Posterior cingulate gyrus (tissue), 11 donors: ENCODE measurements around the gene FFAR3.
A peak's percentile ranks its signal among the peaks of the same experiment; 100 is the strongest.
"Not testable (repeated sequence)": the region's sequence is repeated elsewhere in the genome, so short reads cannot be mapped to it uniquely, and the experiment has no call there.

ENCODE experiments used
- DNase-seq, 10 donors: peaks; one replicate each; pipeline versions ENCODE4 v3.0.0 to v3.0.0-alpha.2; 2020 to 2021; ENCODE audit warnings: mixed read lengths in 3 of 10
- intact Hi-C: fragments of 100-400 bp; cut with DNase I; formaldehyde crosslinking; loops from one replicate; pipeline ENCODE4 v1.15.1; 2023

Gene FFAR3

DNA sequence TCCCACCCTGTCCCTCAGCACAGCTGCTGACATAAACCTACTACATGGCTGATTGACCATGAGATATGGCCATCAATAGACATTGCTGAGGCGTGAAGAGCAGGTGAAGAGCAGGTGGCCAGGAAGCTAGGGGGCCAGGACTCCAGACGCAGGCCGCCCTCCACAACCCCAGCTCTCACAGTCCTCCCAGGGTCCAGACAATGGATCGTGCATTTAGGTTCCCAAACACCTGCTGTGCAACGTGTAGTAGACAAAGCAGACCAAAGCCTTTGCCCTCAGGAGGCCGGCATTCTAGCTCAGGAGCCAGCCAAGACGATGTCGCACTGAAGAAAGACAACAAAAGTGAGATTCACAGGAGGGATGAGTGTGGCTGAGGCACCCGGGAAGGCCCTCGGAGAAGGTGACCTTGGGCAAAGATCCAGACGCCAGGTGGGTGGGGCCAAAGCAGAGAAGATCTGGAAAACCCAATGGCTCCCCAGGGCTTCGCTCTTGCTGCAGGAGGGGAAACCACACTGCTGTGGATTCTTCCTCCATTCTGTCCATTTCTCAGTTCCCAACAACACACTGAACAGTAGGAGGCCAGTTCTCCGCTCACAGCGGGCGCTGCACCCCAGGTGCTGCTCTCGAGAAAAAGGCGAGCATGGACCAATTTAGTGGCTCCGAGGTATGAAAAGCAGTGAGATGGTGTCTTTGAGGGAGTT, 9.2 kb upstream of the FFAR3 start:
- peak in 4 of 10 donors; percentile 1 to 64 (median 38) for DNase-seq
- intact Hi-C loops, result loop anchor here (5.0 kb wide), 1 partner anchor 77 kb away; no protein-coding TSS in a partner anchor

GRCh38 chr19:35349614-35350521, 8.4 kb upstream of the FFAR3 start:
- peak in 4 of 10 donors; percentile 5 to 77 (median 48) for DNase-seq
- intact Hi-C loops, result loop anchor here (5.0 kb wide), 1 partner anchor 78 kb away; no protein-coding TSS in a partner anchor

DNA sequence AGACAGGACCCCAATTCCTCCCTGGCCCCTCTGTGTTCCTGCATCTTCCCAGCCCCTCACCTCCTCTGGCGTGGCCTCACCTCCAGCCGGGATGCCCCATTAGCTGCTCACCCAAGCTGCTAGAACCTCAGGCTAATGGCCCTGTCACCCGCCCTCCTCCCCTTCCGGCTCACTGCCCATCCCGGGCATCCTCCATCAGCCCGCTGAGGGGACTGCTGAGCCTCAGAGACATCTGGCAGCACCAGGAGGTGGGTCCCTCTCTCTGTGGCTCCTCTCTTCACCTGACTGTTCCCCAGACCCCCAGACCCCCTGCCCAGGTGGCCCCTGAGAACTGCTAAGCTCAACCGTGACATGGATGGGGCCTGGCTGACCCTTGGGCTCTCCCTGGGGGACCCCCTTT, 7.7 kb upstream of the FFAR3 start:
- peak in 2 of 10 donors; percentile 54 to 82 for DNase-seq

GRCh38 chr19:35351411-35352176, 6.7 kb upstream of the FFAR3 start:
- intact Hi-C loops, result loop anchor here (1.0 to 2.0 kb wide), 2 partner anchors 117 to 144 kb away; no protein-coding TSS in a partner anchor
- peak in 3 of 10 donors; percentile 51 to 76 (median 66) for DNase-seq

More for the DNA sequence above, 7.7 kb upstream of the FFAR3 start:
- intact Hi-C loops, result no loop called here

- intact Hi-C loops, result loop anchor here (1.0 to 2.0 kb wide), 2 partner anchors 117 to 143 kb away; no protein-coding TSS in a partner anchor
- peak in 1 of 10 donors; percentile 74 for DNase-seq
These were observed 6.1 kb upstream of the FFAR3 start for GRCh38 chr19:35352177-35352447.

- intact Hi-C loops, result loop anchor here (1.0 to 2.0 kb wide), 2 partner anchors 116 to 143 kb away; no protein-coding TSS in a partner anchor
- peak; percentile 45 to 95 (median 77) for DNase-seq
These were observed 5.6 kb upstream of the FFAR3 start for GRCh38 chr19:35352448-35353304.

DNA sequence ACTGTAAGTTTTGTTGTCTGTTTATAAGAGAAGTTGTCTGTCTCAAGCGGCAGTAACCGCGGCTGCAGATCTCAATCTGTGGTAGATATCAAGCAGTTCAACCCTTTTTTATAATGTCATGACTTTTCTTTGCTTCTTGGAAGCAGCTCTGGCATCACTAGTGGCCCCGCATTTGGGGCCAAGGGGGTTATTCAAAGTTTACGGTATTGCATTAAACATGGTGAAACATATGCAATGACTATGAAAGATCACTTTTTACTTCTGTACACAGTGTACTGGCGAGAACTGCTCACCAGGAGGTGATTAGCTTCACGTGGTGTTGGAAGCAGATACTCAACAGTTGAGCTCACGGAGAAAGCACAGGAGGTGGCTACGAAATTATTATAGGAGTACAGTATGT, 4.6 kb upstream of the FFAR3 start:
- intact Hi-C loops, result loop anchor here (2.0 kb wide), 1 partner anchor 115 kb away; no protein-coding TSS in a partner anchor
- DNase-seq, result peak in 2 of 10 donors; percentile 17 to 30

- intact Hi-C loops, result no loop called here
- DNase-seq, result peak in 3 of 10 donors; percentile 10 to 27 (median 26)
These were observed 3.4 kb upstream of the FFAR3 start for GRCh38 chr19:35354898-35355297.

GRCh38 chr19:35355791-35356460, 2.3 kb upstream of the FFAR3 start:
- intact Hi-C loops, result no loop called here
- peak in 3 of 10 donors; percentile 15 to 33 (median 23) for DNase-seq

DNA sequence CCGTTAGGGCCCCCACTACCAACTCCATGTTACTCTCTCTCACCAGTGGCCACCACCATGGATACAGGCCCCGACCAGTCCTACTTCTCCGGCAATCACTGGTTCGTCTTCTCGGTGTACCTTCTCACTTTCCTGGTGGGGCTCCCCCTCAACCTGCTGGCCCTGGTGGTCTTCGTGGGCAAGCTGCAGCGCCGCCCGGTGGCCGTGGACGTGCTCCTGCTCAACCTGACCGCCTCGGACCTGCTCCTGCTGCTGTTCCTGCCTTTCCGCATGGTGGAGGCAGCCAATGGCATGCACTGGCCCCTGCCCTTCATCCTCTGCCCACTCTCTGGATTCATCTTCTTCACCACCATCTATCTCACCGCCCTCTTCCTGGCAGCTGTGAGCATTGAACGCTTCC, 574 bp downstream of the FFAR3 start:
- DNase-seq, result peak in 1 of 10 donors; percentile 1
- intact Hi-C loops, result not testable (repeated sequence)

GRCh38 chr19:35359395-35359794, 1.1 kb downstream of the FFAR3 start:
- DNase-seq, result peak in 2 of 10 donors; percentile 26 to 38
- intact Hi-C loops, result not testable (repeated sequence)

GRCh38 chr19:35360081-35360480, 1.8 kb downstream of the FFAR3 start:
- DNase-seq, result peak in 1 of 10 donors; percentile 30
- intact Hi-C loops, result not testable (repeated sequence)

DNA sequence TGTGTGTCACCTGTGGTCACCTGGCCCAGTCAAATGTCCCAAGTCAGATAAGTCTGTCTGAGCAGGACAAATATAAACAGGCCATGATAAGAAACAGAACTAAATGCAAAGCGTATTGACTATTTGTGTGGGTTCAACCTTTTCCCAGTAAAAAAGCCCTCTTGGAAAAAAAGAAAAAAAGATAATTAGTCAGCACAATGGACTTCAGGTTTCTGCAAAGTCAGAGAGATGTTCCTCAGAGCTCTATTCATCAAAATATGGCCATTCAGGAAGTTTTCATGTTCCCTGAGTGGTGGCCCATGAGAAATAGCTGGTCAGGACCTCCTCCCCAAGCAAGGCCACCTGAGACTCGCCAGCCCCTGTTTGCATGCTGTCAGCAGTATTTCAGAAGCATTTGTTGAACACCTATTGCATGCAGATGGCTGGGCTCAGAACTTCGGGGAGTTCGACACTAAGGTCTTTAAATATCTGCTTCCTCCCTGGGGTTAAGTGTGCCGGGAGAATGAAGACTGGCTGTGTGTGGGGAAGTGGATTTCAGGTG, 2.7 kb downstream of the FFAR3 start:
- intact Hi-C loops, result no loop called here
- no peak for DNase-seq

GRCh38 chr19:35362261-35363000, 4.2 kb downstream of the FFAR3 start:
- intact Hi-C loops, result no loop called here
- DNase-seq, result peak in 1 of 10 donors; percentile 8

GRCh38 chr19:35363001-35363590, 4.8 kb downstream of the FFAR3 start:
- intact Hi-C loops, result no loop called here
- DNase-seq, result peak in 2 of 10 donors; percentile 21 to 41

GRCh38 chr19:35363711-35364425, 5.6 kb downstream of the FFAR3 start:
- intact Hi-C loops, result no loop called here

GRCh38 chr19:35365303-35365702, 7.0 kb downstream of the FFAR3 start:
- DNase-seq, result no peak
- intact Hi-C loops, result no loop called here

More at GRCh38 chr19:35363711-35364425, 5.6 kb downstream of the FFAR3 start:
- peak in 1 of 10 donors; percentile 25 for DNase-seq
